Caco-2 (cell line): ENCODE results near the gene EXOC8. TPM values are rescaled to one million over a fixed set of nuclear protein-coding genes. Genes with fewer than 3 reads are reported as not detected.

ENCODE experiments used
- BruUV-seq: library from RNA; stranded (reverse); fragments of 400-500 nt; replicated peaks from 2 replicates; lab custom pipeline; 2021; lab: Mats Ljungman, UMichigan
- CTCF ChIA-PET: fragments of 300-600 bp; sonication (Branson Sonifier 250); formaldehyde crosslinking; loops from one replicate; lab custom pipeline; 2022; ENCODE audit warnings: antibody characterized with exemption; lab: Charles Lee
- POLR2A ChIA-PET: fragments of 300-600 bp; sonication (Branson Sonifier 250); formaldehyde crosslinking; loops from one replicate; lab custom pipeline; 2022; ENCODE audit warnings: antibody characterized with exemption; lab: Charles Lee
- DNase-seq, 2 experiments: peaks; one replicate each; pipeline versions ENCODE4 v3.0.0 to v3.0.0-alpha.2; 2020 to 2022
- H3K27me3 ChIP-seq: replicated peaks from 2 replicates; pipeline ENCODE4 v1.6.0; 2011; ENCODE audit warnings: low read length; ENCODE audit not compliant: control insufficient read depth, insufficient read depth
- H3K36me3 ChIP-seq: 2 replicates; pipeline ENCODE4 v1.5.1; 2011; ENCODE audit warnings: low read length; ENCODE audit not compliant: control insufficient read depth, insufficient read depth
- H3K4me1 ChIP-seq: fragments of 250-450 bp; sonication (Bioruptor Pico); 2 replicates; pipeline ENCODE4 v1.5.1; 2020; ENCODE audit warnings: mild to moderate bottlenecking
- H3K4me3 ChIP-seq: 2 replicates; pipeline ENCODE4 v1.5.1; 2011; ENCODE audit warnings: low read depth, mild to moderate bottlenecking, control low read depth, low read length
- H3K9me3 ChIP-seq: fragments of 250-450 bp; sonication (Bioruptor Pico); 2 replicates; pipeline ENCODE4 v1.5.1; 2020; ENCODE audit warnings: mild to moderate bottlenecking, moderate library complexity
- H3K27ac Mint-ChIP-seq: one replicate; pipeline ENCODE4 v1.8.0; 2022; ENCODE audit warnings: mixed read lengths; ENCODE audit not compliant: unreplicated experiment
- H3K27me3 Mint-ChIP-seq: one replicate; pipeline ENCODE4 v1.8.0; 2022; ENCODE audit warnings: mixed read lengths; ENCODE audit not compliant: insufficient read depth, unreplicated experiment
- H3K36me3 Mint-ChIP-seq: one replicate; pipeline ENCODE4 v1.8.0; 2022; ENCODE audit warnings: mild to moderate bottlenecking, mixed read lengths; ENCODE audit not compliant: insufficient read depth, unreplicated experiment
- H3K4me1 Mint-ChIP-seq: one replicate; pipeline ENCODE4 v1.8.0; 2022; ENCODE audit warnings: low read depth, mixed read lengths; ENCODE audit not compliant: unreplicated experiment
- H3K4me3 Mint-ChIP-seq: one replicate; pipeline ENCODE4 v1.8.0; 2022; ENCODE audit warnings: mild to moderate bottlenecking, moderate library complexity, mixed read lengths; ENCODE audit not compliant: unreplicated experiment
- H3K9me3 Mint-ChIP-seq: one replicate; pipeline ENCODE4 v1.8.0; 2022; ENCODE audit warnings: mixed read lengths; ENCODE audit not compliant: unreplicated experiment
- intact Hi-C: fragments of 100-400 bp; cut with micrococcal nuclease; formaldehyde crosslinking; loops from one replicate; pipeline ENCODE4 v1.10.0; 2022; ENCODE audit not compliant: unreplicated experiment
- total RNA-seq: library from RNA; stranded (reverse); gene quantifications from 2 replicates; pipeline ENCODE4 v1.2.3, GENCODE V29; 2022
- TF ChIP-seq, protein P1 (sequence below), 2 experiments: fragments of 200-600 bp in 1 of 2; IDR thresholded peaks; 1 replicate in 1 of 2; 2 replicates in 1 of 2; pipeline versions ENCODE4 v1.5.1 to v1.8.0; 2011 to 2022; ENCODE audit warnings: antibody characterized with exemption in 1 of 2, control low read depth in 1 of 2, inconsistent platforms in 1 of 2, low read depth in 1 of 2, low read length in 1 of 2, mild to moderate bottlenecking in 1 of 2, moderate library complexity in 1 of 2; ENCODE audit not compliant: insufficient read depth in 1 of 2, severe bottlenecking in 1 of 2, unreplicated experiment in 1 of 2

The EXOC8 gene
- total RNA-seq, 1 experiment from 2014 or later = 18.3 TPM

DNA sequence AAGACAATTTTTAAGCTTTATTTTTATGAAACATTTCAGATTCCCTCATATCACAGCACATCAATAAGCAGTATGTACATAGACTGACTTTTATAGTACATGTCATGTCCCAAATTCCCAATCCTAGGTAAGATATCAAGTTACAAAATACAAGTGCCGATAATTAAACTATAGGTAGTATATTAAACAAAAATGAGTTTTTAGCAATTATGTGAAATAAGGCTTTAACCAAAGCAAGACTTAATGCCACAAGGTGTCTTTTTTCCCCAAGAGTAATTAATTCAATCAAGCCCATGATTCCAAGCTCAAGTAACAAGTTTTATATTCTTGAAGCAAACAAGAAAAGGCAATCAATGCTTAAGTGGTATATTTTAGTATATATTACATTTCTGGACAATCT, 4.9 kb downstream of the EXOC8 start:
- H3K36me3 ChIP-seq = no peaks in the 10 kb centered on the region
- Mint-ChIP-seq H3K9me3 (no peaks in the 10 kb centered on the region), H3K4me1 (peaks cover 7% of the 10 kb centered on the region), H3K27ac (no peak overlapping the region), H3K36me3 (peaks cover 18% of the 10 kb centered on the region), H3K27me3 (peaks cover 2% of the 10 kb centered on the region), H3K4me3 (no peak overlapping the region)
- no peak for DNase-seq
- TF ChIP-seq, protein P1, sequence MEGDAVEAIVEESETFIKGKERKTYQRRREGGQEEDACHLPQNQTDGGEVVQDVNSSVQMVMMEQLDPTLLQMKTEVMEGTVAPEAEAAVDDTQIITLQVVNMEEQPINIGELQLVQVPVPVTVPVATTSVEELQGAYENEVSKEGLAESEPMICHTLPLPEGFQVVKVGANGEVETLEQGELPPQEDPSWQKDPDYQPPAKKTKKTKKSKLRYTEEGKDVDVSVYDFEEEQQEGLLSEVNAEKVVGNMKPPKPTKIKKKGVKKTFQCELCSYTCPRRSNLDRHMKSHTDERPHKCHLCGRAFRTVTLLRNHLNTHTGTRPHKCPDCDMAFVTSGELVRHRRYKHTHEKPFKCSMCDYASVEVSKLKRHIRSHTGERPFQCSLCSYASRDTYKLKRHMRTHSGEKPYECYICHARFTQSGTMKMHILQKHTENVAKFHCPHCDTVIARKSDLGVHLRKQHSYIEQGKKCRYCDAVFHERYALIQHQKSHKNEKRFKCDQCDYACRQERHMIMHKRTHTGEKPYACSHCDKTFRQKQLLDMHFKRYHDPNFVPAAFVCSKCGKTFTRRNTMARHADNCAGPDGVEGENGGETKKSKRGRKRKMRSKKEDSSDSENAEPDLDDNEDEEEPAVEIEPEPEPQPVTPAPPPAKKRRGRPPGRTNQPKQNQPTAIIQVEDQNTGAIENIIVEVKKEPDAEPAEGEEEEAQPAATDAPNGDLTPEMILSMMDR (IDR thresholded peaks at IDR 0.05; ENCODE audit: insufficient read depth in 1 of 2, low read depth in 1 of 2, low read length in 1 of 2, severe bottlenecking in 1 of 2, unreplicated experiment in 1 of 2) = no peak
- peaks cover 6% of the 10 kb centered on the region for H3K4me1 ChIP-seq
- no peaks in the 10 kb centered on the region for H3K27me3 ChIP-seq
- intact Hi-C loops = no loop called here
- BruUV-seq = no TSS peak
- POLR2A ChIA-PET = no interaction called here
- CTCF ChIA-PET = no interaction called here
- H3K9me3 ChIP-seq = no peaks in the 10 kb centered on the region
- no peak overlapping the region for H3K4me3 ChIP-seq

DNA sequence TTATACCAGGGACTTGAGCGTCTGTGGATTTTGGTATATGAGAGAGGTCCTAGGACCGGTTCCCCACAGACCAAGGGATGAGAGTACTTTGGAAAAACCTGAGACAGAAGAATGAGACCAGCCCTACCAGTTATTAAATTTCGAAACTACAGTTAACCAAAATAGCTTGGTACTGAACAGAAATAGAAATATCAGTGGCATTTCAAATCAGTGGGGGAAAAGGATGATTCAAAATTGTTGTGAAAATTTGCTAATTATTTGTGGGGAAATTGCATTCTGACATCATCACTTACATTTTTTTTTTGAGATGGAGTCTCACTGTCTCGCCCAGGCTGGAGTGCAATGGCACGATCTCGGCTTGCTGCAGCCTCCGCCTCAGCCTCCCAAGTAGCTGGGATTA, 8.2 kb downstream of the EXOC8 start:
- no peak for DNase-seq
- intact Hi-C loops = no loop called here
- no peaks in the 10 kb centered on the region for H3K4me1 Mint-ChIP-seq
- no peak overlapping the region for H3K4me3 Mint-ChIP-seq
- Histone ChIP-seq H3K4me3 (no peak overlapping the region), H3K27me3 (no peaks in the 10 kb centered on the region), H3K9me3 (no peaks in the 10 kb centered on the region), H3K36me3 (no peaks in the 10 kb centered on the region), H3K4me1 (peaks cover 6% of the 10 kb centered on the region)
- no peaks in the 10 kb centered on the region for H3K9me3 Mint-ChIP-seq
- BruUV-seq = no TSS peak
- no peak overlapping the region for H3K27ac Mint-ChIP-seq
- TF ChIP-seq, protein P1 (IDR thresholded peaks at IDR 0.05; ENCODE audit: insufficient read depth in 1 of 2, low read depth in 1 of 2, low read length in 1 of 2, severe bottlenecking in 1 of 2, unreplicated experiment in 1 of 2) = no peak
- no peaks in the 10 kb centered on the region for H3K27me3 Mint-ChIP-seq
- ChIA-PET CTCF (no interaction called here), POLR2A (no interaction called here)
- no peaks in the 10 kb centered on the region for H3K36me3 Mint-ChIP-seq

DNA sequence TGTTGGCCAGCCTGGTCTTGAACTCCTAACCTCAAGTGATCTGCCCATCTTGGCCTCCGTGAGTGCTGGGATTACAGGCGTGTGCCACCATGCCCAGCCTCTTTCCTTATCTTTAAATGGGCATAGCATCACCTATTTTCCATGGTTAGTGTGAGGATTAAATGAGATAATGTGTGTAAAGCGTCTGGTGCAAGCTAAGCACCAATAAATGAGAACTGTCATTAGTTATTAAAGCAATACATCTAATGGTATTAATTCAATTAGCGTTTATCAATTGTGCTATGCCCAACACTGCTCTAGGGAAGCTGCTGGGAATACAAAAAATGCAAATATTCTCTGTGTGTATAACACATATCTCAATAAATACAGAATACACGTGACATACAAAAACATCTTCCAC, 10.0 kb downstream of the EXOC8 start:
- Mint-ChIP-seq H3K4me1 (no peaks in the 10 kb centered on the region), H3K9me3 (no peaks in the 10 kb centered on the region), H3K36me3 (no peaks in the 10 kb centered on the region), H3K27me3 (no peaks in the 10 kb centered on the region), H3K4me3 (no peak overlapping the region), H3K27ac (no peak overlapping the region)
- Histone ChIP-seq H3K4me1 (no peaks in the 10 kb centered on the region), H3K9me3 (no peaks in the 10 kb centered on the region), H3K36me3 (no peaks in the 10 kb centered on the region), H3K4me3 (no peak overlapping the region), H3K27me3 (no peaks in the 10 kb centered on the region; the same call in 1 of the 2 replicates)
- no peak for DNase-seq
- CTCF ChIA-PET = no interaction called here
- POLR2A ChIA-PET = no interaction called here
- BruUV-seq = no TSS peak
- intact Hi-C loops = no loop called here
- TF ChIP-seq, protein P1 (IDR thresholded peaks at IDR 0.05; ENCODE audit: insufficient read depth in 1 of 2, low read depth in 1 of 2, low read length in 1 of 2, severe bottlenecking in 1 of 2, unreplicated experiment in 1 of 2) = no peak
